HL-60/S4 (cell line): ENCODE results near the gene HBA2.
"Not testable (repeated sequence)": the region's sequence is repeated elsewhere in the genome, so short reads cannot be mapped to it uniquely, and the experiment has no call there.

ENCODE experiments used
- in situ Hi-C: fragments of 300-500 bp; cut with MboI; formaldehyde crosslinking; loops from 2 replicates; pipeline ENCODE4 v1.14.3; 2022; ENCODE audit warnings: low sequenced_read_pairs

The HBA2 gene

DNA sequence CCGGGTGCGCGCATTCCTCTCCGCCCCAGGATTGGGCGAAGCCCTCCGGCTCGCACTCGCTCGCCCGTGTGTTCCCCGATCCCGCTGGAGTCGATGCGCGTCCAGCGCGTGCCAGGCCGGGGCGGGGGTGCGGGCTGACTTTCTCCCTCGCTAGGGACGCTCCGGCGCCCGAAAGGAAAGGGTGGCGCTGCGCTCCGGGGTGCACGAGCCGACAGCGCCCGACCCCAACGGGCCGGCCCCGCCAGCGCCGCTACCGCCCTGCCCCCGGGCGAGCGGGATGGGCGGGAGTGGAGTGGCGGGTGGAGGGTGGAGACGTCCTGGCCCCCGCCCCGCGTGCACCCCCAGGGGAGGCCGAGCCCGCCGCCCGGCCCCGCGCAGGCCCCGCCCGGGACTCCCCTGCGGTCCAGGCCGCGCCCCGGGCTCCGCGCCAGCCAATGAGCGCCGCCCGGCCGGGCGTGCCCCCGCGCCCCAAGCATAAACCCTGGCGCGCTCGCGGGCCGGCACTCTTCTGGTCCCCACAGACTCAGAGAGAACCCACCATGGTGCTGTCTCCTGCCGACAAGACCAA lies at the start of gene HBA2:
HBA2 (plus strand) TSS at position 503 of the 568 bp plus-strand sequence; CDS start at position 540, 37 bp downstream.
- in situ Hi-C loops: not testable (repeated sequence)

DNA sequence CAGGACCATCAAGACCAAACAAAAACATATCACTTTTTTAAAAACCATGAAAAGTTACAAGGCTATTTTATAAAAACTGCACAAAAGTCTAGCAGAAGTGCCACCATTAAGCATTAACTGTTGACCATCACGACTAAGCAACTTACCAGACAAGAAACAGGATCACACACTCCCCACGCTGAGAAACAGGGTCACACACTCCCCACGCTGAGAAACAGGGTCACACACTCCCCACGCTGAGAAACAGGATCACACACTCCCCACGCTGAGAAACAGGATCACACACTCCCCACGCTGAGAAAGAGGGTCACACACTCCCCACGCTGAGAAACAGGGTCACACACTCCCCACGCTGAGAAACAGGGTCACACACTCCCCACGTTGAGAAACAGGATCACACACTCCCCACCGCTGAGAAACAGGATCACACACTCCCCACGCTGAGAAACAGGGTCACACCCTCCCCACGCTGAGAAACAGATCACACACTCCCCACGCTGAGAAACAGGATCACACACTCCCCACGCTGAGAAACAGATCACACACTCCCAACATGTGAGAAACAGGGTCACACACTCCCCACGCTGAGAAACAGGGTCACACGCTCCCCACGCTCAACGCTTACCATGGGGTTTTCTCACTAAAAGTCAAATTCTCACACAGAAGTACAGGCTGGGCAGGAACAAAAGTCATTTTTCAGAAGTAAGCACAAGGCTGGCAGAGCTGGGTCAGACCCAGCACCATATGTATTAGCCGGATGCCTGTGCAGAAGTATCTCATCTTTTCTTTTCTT lies 48.9 kb upstream of the HBA2 start:
- in situ Hi-C loops: not testable (repeated sequence)

DNA sequence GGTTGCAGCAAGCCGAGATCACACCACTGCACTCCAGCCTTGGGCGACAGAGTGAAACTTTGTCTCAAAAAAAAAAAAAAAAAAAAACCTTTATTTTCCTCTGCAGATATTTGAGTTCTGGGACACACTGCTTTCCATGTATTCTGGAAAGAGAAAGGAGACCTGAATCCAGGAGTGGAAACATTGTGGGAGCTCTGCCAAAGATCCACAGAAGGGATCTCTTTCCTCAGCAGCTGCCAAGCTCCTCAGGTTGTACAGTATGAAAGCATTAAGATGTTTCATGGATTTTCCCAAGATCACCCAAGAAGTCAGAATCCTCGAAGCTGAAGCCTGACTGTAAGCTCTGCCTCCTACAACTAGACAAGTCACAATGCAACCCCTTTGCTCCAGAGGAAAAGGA lies 47.7 kb upstream of the HBA2 start:
- in situ Hi-C loops: no loop called here

DNA sequence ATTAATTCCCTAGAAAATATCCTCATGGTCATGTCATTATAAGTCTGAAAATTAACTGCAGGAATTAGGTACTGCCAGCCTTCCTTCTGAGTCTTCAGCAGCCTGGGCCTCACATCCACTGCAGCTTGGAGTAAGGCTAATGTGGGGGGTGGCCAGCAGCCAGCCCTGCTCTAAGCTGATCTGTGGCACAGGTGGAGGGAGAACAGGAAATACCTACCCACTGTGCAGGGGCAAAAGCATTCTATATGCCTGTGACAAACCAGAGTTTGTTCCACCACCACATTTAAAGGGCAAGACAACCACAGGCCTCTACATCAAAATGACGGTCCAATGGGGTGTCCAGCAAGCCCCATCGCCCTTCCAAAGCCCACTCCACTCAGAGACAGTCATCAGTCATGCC lies 43.6 kb upstream of the HBA2 start:
- in situ Hi-C loops: no loop called here

DNA sequence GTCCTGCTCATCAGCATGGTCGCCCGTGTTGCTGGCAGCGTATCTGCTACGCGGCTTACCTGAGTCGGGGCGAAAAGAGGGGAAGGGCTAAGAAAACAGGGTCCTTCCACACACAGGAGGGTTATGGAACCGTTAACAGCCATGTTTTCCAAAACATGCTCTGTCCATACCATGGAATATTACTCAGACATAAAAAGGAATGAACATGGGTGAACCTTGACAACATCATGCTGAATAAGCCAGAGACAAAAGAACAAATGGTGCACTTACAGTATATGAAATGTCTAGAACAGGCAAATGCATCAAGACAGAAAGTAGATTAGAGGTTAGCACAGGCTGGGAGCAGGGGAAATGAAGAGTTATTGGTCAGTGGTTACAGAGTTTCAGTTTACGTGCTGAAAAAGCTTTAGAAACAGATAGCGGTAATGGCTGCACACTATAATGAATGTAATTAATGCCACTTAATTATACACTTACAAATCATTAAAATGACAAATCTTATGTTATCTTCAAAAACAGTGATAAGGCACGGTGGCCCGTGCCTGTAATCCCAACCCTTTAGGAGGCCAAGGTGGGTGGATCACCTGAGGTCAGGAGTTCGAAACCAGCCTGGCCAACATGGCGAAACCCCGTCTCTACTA lies 42.0 kb upstream of the HBA2 start:
- in situ Hi-C loops: no loop called here

DNA sequence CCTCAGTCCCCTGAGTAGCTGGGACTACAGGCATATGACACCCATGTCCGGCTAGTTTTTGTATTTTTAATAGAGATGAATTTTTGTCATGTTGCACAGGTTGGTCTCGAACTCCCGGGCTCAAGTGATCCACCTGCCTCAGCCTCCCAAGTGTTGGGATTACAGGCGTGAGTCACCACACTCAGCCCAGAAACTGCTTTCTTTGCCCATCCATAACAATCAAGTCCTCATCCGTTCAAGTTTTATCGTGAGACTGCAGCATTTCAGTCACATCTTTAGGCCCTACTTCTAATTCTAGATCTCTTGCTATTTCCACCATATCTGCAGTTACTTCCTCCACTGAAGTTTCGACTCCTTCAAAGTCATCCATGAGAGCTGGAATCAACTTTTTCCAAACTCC lies 40.6 kb upstream of the HBA2 start:
- in situ Hi-C loops: no loop called here

DNA sequence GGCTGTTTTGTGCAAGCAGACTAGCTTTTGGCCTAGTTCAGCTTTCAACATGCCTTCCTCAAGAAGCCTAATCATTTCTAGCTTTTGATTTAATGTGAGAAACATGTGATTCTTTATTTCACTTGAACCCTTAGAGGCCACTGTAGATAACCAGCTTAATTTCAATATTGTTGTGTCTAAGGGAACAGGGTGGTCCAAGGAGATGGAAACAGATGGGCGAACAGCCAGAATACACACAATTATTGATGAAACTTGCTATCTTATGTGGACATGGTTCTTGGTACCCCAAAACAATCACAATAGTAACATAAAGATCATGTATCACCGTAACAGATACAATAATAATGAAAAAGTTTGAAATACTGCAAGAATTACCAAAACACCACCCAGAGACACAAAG lies 39.0 kb upstream of the HBA2 start:
- in situ Hi-C loops: no loop called here

DNA sequence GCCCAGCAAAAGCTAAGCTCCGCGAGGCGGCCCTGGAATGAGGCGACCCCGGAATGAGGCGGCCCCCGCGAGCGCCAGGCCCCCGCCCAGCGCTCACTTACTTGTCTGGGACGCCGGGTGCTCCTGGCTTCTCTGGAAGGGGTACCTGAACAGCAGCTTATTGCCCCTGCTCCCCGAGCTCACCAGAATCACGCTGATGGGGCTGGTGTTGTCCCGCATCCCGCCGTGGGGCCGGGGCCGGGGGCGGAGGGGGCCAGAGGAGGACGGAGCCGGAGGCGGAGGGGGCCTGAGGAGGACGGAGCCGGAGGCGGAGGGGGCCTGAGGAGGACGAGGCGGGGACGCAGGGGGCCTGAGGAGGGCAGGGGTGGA lies 34.6 kb upstream of the HBA2 start:
- in situ Hi-C loops: no loop called here

DNA sequence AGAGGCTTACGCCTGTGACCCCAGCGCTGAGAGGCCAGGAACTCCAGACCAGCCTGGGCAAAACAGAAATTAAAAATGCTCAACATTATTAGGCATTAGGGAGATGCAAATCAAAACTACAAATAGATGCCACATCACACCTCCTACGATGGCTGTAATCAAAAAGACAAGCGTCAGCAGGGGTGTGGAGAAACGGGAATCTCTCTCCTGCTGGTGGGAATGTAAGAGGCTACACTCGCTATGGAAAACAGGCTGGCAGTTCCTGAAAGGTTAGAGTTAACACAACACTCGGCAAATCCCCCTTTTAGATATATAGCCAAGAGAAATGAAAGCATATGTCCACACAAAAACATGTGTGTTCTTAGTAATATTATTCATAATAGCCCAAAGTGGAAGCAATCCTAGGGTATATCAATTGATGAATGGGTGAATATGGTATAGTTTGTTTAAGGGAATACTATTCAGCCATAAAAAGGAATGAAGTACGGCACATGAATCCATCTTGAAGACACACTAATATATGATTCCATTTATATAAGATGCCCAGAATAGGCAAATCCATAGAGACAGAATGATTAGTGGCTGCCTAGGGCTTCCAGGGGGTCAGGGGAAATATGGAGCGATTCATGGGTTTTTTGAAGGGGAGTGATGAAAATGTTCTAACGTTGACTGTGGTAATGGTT lies 32.4 kb upstream of the HBA2 start:
- in situ Hi-C loops: no loop called here

DNA sequence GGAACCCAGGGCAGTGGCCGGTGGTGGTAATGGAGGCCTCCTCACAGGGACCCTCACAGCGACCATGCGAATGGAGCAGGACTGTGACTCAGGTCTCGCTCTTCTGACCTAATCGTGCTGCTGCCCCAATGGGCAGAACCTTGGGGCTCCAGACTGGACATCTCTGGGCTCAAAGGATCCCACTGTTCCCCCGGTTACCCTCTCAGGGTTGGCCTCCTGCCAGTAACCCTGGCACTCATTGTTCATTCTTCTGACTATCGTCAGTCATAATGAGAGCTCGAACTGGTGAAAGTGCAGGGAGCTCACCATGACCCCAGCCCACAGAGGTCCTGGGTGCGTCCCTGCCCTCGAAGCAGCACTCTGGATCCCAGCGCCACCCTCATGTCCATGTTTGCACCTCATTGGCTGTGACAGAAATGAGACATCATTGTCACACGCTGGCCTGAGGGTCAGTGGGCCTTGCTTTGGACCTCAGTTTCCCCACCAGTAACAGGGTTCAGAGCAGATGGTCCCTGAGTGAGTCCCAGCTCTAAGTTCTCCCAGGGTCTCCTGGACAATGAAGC lies 30.2 kb upstream of the HBA2 start:
- in situ Hi-C loops: no loop called here

DNA sequence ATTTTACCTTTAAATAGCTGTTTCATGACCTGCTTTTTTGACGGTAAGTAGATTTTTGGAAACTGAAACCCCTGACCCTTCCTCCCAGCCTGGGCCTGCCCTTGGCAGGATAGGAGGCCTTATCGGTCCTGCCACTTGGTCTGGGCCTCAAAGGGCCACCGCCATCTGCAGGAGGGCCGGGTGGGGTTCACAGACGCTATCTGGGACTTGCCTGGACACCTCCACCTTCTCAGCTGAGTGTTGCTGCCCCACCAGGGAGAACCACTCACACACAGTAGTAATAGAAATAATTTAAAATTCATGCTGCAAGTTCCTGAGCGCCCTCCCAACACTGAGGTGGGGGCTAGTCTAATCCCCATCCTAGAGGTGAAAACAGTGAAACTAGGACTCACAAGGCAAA lies 29.6 kb upstream of the HBA2 start:
- in situ Hi-C loops: no loop called here

DNA sequence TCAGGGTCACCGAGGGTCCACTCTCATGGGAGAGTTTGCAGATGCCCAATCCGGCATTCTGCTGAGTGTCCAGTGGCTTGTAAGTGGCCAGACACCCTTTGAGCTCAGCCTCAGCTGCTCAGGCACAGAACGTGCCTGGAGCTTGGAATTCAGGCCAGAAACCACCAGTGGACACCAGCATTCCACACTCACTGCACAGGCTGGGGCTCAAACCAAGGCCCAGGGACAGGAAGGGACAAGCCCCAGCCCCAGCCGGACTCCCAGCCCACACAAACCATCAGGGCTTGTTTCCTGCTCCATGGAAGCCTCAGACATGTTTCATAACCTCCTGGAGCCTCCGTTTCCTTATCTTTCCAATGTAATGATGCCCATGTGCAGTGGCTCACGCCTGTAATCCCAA lies 29.2 kb upstream of the HBA2 start:
- in situ Hi-C loops: no loop called here

DNA sequence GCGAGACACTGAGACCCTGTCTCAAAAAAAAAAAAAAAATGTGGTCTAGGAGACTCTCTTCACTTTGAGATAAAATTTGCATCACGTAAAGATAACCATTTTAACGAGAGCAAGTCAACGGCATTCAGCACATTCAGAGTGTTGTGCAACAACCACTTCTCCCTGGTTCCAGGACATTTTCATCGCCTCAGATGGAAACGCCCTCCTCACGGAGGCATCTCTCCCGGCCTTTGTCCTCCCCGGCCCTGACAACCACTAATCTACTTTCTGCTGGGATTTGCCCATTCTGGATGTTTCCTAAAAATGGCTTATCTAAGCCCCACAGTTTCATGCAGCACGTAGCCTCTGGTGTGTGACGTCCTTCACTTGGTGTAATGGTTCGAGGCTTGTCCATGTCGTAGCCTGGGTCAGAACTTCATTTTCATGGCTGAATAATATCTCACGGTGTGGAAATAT lies 27.9 kb upstream of the HBA2 start:
- in situ Hi-C loops: no loop called here

DNA sequence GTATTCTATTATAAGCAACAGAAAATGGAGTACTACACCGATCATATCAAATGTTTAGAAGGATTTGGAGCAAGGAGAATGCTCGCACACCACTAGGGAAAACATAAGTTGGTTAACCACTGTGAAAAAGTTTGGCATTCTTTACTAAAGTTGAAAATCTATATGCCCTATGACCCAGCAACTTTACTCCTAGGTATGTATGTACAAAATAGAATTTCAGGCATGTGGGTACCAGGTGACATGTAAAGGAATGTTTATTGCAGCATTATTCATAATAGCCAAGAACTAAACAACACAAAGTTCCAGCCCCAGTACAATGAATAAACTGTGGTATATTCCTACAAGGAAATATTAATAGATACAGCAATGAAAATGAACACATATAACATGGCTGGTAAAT lies 26.0 kb upstream of the HBA2 start:
- in situ Hi-C loops: no loop called here

DNA sequence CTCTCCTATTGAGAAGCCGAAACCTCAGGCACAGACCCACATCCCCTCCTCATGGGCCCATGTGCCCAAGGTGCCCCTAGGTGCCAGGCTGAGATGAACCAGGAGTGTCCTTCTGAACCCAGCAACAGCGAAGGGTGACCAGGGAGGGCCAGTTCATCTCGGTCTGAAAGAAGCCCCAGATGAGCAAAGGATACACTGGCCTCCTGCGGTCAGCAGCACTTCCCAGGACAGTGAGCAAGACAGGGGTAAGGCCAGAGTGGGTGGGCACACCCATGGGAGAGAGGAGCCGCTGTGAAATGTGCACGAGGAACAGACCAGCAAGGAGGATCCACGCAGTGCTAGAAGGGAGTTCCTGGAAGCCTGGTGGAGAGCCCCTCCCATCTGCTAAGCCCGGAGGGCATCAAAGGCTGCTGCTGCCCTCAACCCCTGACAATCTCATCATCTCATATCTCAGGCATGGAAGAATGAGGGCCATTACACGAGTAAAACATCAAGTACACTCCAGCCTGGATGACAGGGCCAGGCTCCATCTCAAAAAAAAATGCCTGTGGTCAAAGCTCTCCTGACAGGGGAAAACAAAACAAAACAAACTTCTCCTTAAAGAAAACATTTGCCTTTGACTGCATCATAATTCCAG lies 23.5 kb upstream of the HBA2 start:
- in situ Hi-C loops: no loop called here

DNA sequence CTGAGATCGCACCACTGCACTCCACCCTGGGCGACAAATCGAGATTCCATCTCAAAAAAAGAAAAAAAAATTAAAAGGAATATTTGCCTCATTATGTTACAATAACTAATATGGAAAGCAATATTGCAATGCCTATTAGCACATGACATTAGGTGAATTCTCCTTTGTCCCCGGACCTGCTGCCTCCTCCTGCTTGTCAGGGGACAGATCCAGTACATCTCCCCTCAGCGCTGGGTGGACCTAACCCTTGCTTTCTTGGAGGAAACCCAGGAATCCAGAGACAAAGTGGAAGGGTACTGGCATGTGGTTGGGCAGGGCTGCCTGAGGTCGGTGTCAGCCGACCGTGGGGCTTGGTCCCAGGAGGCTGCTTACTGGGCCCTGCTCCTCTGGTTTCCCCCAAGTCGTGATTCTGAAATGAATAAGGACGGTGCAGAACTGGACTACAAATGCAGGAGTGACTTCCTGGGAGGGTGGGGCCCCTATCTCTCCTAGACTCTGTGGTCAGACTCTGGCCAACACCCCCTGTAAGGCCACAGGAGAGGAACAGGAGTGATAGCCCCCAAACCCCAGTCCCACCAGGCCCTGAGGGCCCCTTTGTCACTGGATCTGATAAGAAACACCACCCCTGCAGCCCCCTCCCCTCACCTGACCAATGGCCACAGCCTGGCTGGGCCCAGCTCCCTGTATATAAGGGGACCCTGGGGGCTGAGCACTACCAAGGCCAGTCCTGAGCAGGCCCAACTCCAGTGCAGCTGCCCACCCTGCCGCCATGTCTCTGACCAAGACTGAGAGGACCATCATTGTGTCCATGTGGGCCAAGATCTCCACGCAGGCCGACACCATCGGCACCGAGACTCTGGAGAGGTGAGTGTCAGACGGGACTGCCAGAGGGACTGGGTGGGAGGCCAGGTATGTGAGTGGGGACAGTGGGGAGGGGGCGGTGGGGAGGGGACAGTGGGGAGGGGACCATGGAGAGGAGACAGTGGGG lies 20.2 kb upstream of the HBA2 start, which contains the start of gene HBZ:
HBZ (plus strand) TSS at position 504 of the 988 bp plus-strand sequence; CDS start at position 770, 266 bp downstream.
- in situ Hi-C loops: no loop called here

DNA sequence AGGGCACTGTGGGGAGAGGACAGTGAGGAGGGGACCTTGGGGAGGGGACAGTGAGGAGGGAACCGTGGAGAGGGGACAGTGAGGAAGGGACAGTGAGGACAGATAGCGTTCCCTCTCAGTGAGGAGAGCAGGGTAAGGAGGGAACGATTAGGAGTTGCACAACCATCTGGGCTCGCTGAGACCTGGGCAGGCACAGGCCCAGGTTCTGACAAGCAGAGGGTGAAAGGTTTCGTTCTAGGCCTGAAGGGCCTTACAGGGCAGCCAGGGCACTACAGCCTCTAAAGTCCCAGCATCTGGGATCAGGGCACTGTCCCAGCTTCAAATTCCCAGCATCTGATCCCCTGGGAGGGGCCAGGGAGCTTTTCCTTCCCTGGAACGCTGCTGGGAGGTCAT lies 19.6 kb upstream of the HBA2 start:
- in situ Hi-C loops: not testable (repeated sequence)

DNA sequence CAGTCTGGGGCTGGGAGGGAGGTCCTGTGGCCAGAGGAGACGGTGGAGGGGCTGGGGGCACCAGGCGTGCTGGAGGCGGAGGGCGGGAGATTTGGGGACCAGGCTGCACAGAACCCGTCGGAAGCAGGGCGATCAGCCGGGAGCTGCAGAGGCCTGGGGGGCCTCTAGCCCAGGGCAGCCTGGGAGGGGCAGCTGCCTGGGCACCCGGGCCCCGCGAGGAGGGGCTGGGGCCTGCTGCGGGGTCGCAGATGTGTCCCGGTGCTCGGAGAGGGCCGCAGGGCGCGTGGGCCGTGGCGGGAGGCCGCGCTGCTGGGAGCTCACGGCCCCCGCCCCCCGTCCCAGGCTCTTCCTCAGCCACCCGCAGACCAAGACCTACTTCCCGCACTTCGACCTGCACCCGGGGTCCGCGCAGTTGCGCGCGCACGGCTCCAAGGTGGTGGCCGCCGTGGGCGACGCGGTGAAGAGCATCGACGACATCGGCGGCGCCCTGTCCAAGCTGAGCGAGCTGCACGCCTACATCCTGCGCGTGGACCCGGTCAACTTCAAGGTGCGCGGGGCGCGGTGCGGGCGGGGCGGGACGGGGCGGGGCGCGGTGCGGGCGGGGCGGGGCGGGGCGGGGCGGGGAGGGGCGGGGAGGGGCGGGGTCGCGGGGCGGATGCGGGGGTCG lies 19.0 kb upstream of the HBA2 start:
- in situ Hi-C loops: not testable (repeated sequence)
